GM12801 (cell line): Measurements from ENCODE around the gene GOLGA1.

Experiments used
- CTCF ChIP-seq: IDR thresholded peaks from one replicate; pipeline ENCODE4 v1.5.1; 2011; ENCODE audit warnings: control low read depth; ENCODE audit not compliant: insufficient read length; ENCODE audit errors: extremely low read depth

GOLGA1 gene

GRCh38 chr9:124841075-124841821, 99.6 kb downstream of the GOLGA1 start:
- no peak for TF ChIP-seq CTCF

GRCh38 chr9:124840300-124840833, 100.5 kb downstream of the GOLGA1 start:
- no peak for TF ChIP-seq CTCF

GRCh38 chr9:124839612-124840299, 101.1 kb downstream of the GOLGA1 start:
- no peak for TF ChIP-seq CTCF

- TF ChIP-seq CTCF, result no peak
These were observed 105.8 kb downstream of the GOLGA1 start for GRCh38 chr9:124835026-124835557.

- no peak for TF ChIP-seq CTCF
These were observed 106.3 kb downstream of the GOLGA1 start for GRCh38 chr9:124834591-124834990.

GRCh38 chr9:124831642-124832364, 109.1 kb downstream of the GOLGA1 start:
- TF ChIP-seq CTCF, result no peak

- no peak for TF ChIP-seq CTCF
These were observed 110.3 kb downstream of the GOLGA1 start for GRCh38 chr9:124830593-124830992.
